ENCODE measurements around the gene ACVRL1. TPM values are rescaled to one million over a fixed set of nuclear protein-coding genes. Genes with fewer than 3 reads are reported as not detected.

Gene ACVRL1
- polyA plus RNA-seq, 4 donors: 0.89 to 44.2 (median 10.4) TPM

GRCh38 chr12:51960488-51960887, 53.2 kb downstream of the ACVRL1 start:
- no peak for FAIRE-seq
- H3K27ac ChIP-seq (ENCODE audit: low read depth in 1 of 3, low read length in 2 of 3): peak overlapping the region; percentile 24 to 78 (median 38)

GRCh38 chr12:51960890-51961289, 53.6 kb downstream of the ACVRL1 start:
- FAIRE-seq (no peak), DNase-seq (peak; percentile 30 to 52)
- H3K27ac ChIP-seq (ENCODE audit: low read depth in 1 of 3, low read length in 2 of 3): peak overlapping the region; percentile 24 to 78 (median 38)
- peaks cover 5 to 53% (median 13%) of the 10 kb centered on the region in 3 donors for H3K4me1 ChIP-seq (ENCODE audit: control insufficient read depth in 3 of 3, insufficient read depth in 2 of 3, low read depth in 1 of 3, low read length in 2 of 3)
- peaks cover 0 to 24% (median 0%) of the 10 kb centered on the region in 3 donors for H3K36me3 ChIP-seq (ENCODE audit: control insufficient read depth in 3 of 3, insufficient read depth in 2 of 3, low read depth in 1 of 3, low read length in 3 of 3)
- H3K4me3 ChIP-seq (ENCODE audit: low read depth in 1 of 3, low read length in 3 of 3): no peak overlapping the region
- 39 to 67% (median 45%) methylated on average over 6 of the region's 6 CpGs for WGBS, 3 donors
- H3K27me3 ChIP-seq (ENCODE audit: control insufficient read depth in 3 of 3, insufficient read depth in 3 of 3, low read length in 3 of 3): no peaks in the 10 kb centered on the region
- no peaks in the 10 kb centered on the region for H3K9me3 ChIP-seq (ENCODE audit: control insufficient read depth in 2 of 2, insufficient read depth in 1 of 2, low read depth in 1 of 2, low read length in 1 of 2)

More at GRCh38 chr12:51960488-51960887, 53.2 kb downstream of the ACVRL1 start:
- Histone ChIP-seq H3K36me3 (ENCODE audit: control insufficient read depth in 3 of 3, insufficient read depth in 2 of 3, low read depth in 1 of 3, low read length in 3 of 3) (peaks cover 0 to 24% (median 0%) of the 10 kb centered on the region in 3 donors), H3K27me3 (ENCODE audit: control insufficient read depth in 3 of 3, insufficient read depth in 3 of 3, low read length in 3 of 3) (no peaks in the 10 kb centered on the region), H3K4me1 (ENCODE audit: control insufficient read depth in 3 of 3, insufficient read depth in 2 of 3, low read depth in 1 of 3, low read length in 2 of 3) (peaks cover 9 to 57% (median 13%) of the 10 kb centered on the region in 3 donors), H3K4me3 (ENCODE audit: low read depth in 1 of 3, low read length in 3 of 3) (no peak overlapping the region), H3K9me3 (ENCODE audit: control insufficient read depth in 2 of 2, insufficient read depth in 1 of 2, low read depth in 1 of 2, low read length in 1 of 2) (no peaks in the 10 kb centered on the region)
- 15 to 62% (median 55%) methylated on average over 1 of the region's 1 CpG for WGBS, 3 donors
- DNase-seq: peak; percentile 34 to 48

- peak overlapping the region in 2 of 3 donors; percentile 38 to 78 for H3K27ac ChIP-seq (ENCODE audit: low read depth in 1 of 3, low read length in 2 of 3)
- 0 to 22% (median 11%) methylated on average over 1 of the region's 1 CpG for WGBS, 3 donors
- no peak overlapping the region for H3K4me3 ChIP-seq (ENCODE audit: low read depth in 1 of 3, low read length in 3 of 3)
- peaks cover 0 to 24% (median 0%) of the 10 kb centered on the region in 3 donors for H3K36me3 ChIP-seq (ENCODE audit: control insufficient read depth in 3 of 3, insufficient read depth in 2 of 3, low read depth in 1 of 3, low read length in 3 of 3)
- no peaks in the 10 kb centered on the region for H3K9me3 ChIP-seq (ENCODE audit: control insufficient read depth in 2 of 2, insufficient read depth in 1 of 2, low read depth in 1 of 2, low read length in 1 of 2)
- H3K4me1 ChIP-seq (ENCODE audit: control insufficient read depth in 3 of 3, insufficient read depth in 2 of 3, low read depth in 1 of 3, low read length in 2 of 3): peaks cover 3 to 51% (median 13%) of the 10 kb centered on the region in 3 donors
- FAIRE-seq (no peak), DNase-seq (peak; percentile 77 to 93)
- H3K27me3 ChIP-seq (ENCODE audit: control insufficient read depth in 3 of 3, insufficient read depth in 3 of 3, low read length in 3 of 3): no peaks in the 10 kb centered on the region
Measured at GRCh38 chr12:51961834-51962233, 54.5 kb downstream of the ACVRL1 start.

GRCh38 chr12:51962737-51963136, 55.4 kb downstream of the ACVRL1 start:
- WGBS, 3 donors: 23 to 49% (median 45%) methylated on average over 3 of the region's 3 CpGs
- no peaks in the 10 kb centered on the region for H3K27me3 ChIP-seq (ENCODE audit: control insufficient read depth in 3 of 3, insufficient read depth in 3 of 3, low read length in 3 of 3)
- no peaks in the 10 kb centered on the region for H3K9me3 ChIP-seq (ENCODE audit: control insufficient read depth in 2 of 2, insufficient read depth in 1 of 2, low read depth in 1 of 2, low read length in 1 of 2)
- peaks cover 0 to 17% (median 0%) of the 10 kb centered on the region in 3 donors for H3K36me3 ChIP-seq (ENCODE audit: control insufficient read depth in 3 of 3, insufficient read depth in 2 of 3, low read depth in 1 of 3, low read length in 3 of 3)
- H3K4me3 ChIP-seq (ENCODE audit: low read depth in 1 of 3, low read length in 3 of 3): no peak overlapping the region
- H3K4me1 ChIP-seq (ENCODE audit: control insufficient read depth in 3 of 3, insufficient read depth in 2 of 3, low read depth in 1 of 3, low read length in 2 of 3): peaks cover 6 to 54% (median 13%) of the 10 kb centered on the region in 3 donors
- FAIRE-seq (no peak), DNase-seq (peak in 1 of 2 donors; percentile 32)
- peak overlapping the region in 2 of 3 donors; percentile 73 to 78 for H3K27ac ChIP-seq (ENCODE audit: low read depth in 1 of 3, low read length in 2 of 3)

- H3K36me3 ChIP-seq (ENCODE audit: control insufficient read depth in 3 of 3, insufficient read depth in 2 of 3, low read depth in 1 of 3, low read length in 3 of 3): peaks cover 0 to 17% (median 0%) of the 10 kb centered on the region in 3 donors
- H3K27me3 ChIP-seq (ENCODE audit: control insufficient read depth in 3 of 3, insufficient read depth in 3 of 3, low read length in 3 of 3): no peaks in the 10 kb centered on the region
- FAIRE-seq (no peak), DNase-seq (no peak)
- H3K9me3 ChIP-seq (ENCODE audit: control insufficient read depth in 2 of 2, insufficient read depth in 1 of 2, low read depth in 1 of 2, low read length in 1 of 2): no peaks in the 10 kb centered on the region
- H3K4me1 ChIP-seq (ENCODE audit: control insufficient read depth in 3 of 3, insufficient read depth in 2 of 3, low read depth in 1 of 3, low read length in 2 of 3): peaks cover 6 to 52% (median 13%) of the 10 kb centered on the region in 3 donors
- H3K27ac ChIP-seq (ENCODE audit: low read depth in 1 of 3, low read length in 2 of 3): peak overlapping the region in 1 of 3 donors; percentile 78
- H3K4me3 ChIP-seq (ENCODE audit: low read depth in 1 of 3, low read length in 3 of 3): no peak overlapping the region
- 94 to 97% (median 95%) methylated on average over 4 of the region's 4 CpGs for WGBS, 3 donors
Measured at GRCh38 chr12:51963477-51963876, 56.2 kb downstream of the ACVRL1 start.

- H3K9me3 ChIP-seq (ENCODE audit: control insufficient read depth in 2 of 2, insufficient read depth in 1 of 2, low read depth in 1 of 2, low read length in 1 of 2): no peaks in the 10 kb centered on the region
- peaks cover 0 to 9% (median 0%) of the 10 kb centered on the region in 3 donors for H3K36me3 ChIP-seq (ENCODE audit: control insufficient read depth in 3 of 3, insufficient read depth in 2 of 3, low read depth in 1 of 3, low read length in 3 of 3)
- DNase-seq (no peak), FAIRE-seq (no peak)
- 54 to 77% (median 54%) methylated on average over 2 of the region's 2 CpGs for WGBS, 3 donors
- no peak overlapping the region for H3K4me3 ChIP-seq (ENCODE audit: low read depth in 1 of 3, low read length in 3 of 3)
- H3K27me3 ChIP-seq (ENCODE audit: control insufficient read depth in 3 of 3, insufficient read depth in 3 of 3, low read length in 3 of 3): no peaks in the 10 kb centered on the region
- peak overlapping the region in 1 of 3 donors; percentile 8 for H3K27ac ChIP-seq (ENCODE audit: low read depth in 1 of 3, low read length in 2 of 3)
- H3K4me1 ChIP-seq (ENCODE audit: control insufficient read depth in 3 of 3, insufficient read depth in 2 of 3, low read depth in 1 of 3, low read length in 2 of 3): peaks cover 16 to 63% (median 30%) of the 10 kb centered on the region in 3 donors
Measured at GRCh38 chr12:51969643-51970042, 62.3 kb downstream of the ACVRL1 start.

- H3K27me3 ChIP-seq (ENCODE audit: control insufficient read depth in 3 of 3, insufficient read depth in 3 of 3, low read length in 3 of 3): no peaks in the 10 kb centered on the region
- peak overlapping the region in 2 of 3 donors; percentile 6 to 28 for H3K27ac ChIP-seq (ENCODE audit: low read depth in 1 of 3, low read length in 2 of 3)
- no peak for FAIRE-seq
- peaks cover 0 to 20% (median 2%) of the 10 kb centered on the region in 3 donors for H3K36me3 ChIP-seq (ENCODE audit: control insufficient read depth in 3 of 3, insufficient read depth in 2 of 3, low read depth in 1 of 3, low read length in 3 of 3)
- DNase-seq: peak; percentile 52 to 59
- WGBS, 3 donors: 34 to 48% (median 40%) methylated on average over 13 of the region's 13 CpGs
- H3K9me3 ChIP-seq (ENCODE audit: control insufficient read depth in 2 of 2, insufficient read depth in 1 of 2, low read depth in 1 of 2, low read length in 1 of 2): no peaks in the 10 kb centered on the region
- H3K4me3 ChIP-seq (ENCODE audit: low read depth in 1 of 3, low read length in 3 of 3): no peak overlapping the region
- H3K4me1 ChIP-seq (ENCODE audit: control insufficient read depth in 3 of 3, insufficient read depth in 2 of 3, low read depth in 1 of 3, low read length in 2 of 3): peaks cover 16 to 77% (median 34%) of the 10 kb centered on the region in 3 donors
Measured at GRCh38 chr12:51970904-51971646, 63.8 kb downstream of the ACVRL1 start.

GRCh38 chr12:51971679-51972421, 64.5 kb downstream of the ACVRL1 start:
- H3K4me1 ChIP-seq (ENCODE audit: control insufficient read depth in 3 of 3, insufficient read depth in 2 of 3, low read depth in 1 of 3, low read length in 2 of 3): peaks cover 16 to 85% (median 35%) of the 10 kb centered on the region in 3 donors
- WGBS, 3 donors: 36 to 56% (median 39%) methylated on average over 4 of the region's 4 CpGs
- no peak for FAIRE-seq

More at GRCh38 chr12:51971679-51972421, 64.5 kb downstream of the ACVRL1 start:
- H3K9me3 ChIP-seq (ENCODE audit: control insufficient read depth in 2 of 2, insufficient read depth in 1 of 2, low read depth in 1 of 2, low read length in 1 of 2): no peaks in the 10 kb centered on the region
- H3K4me3 ChIP-seq (ENCODE audit: low read depth in 1 of 3, low read length in 3 of 3): no peak overlapping the region
- H3K36me3 ChIP-seq (ENCODE audit: control insufficient read depth in 3 of 3, insufficient read depth in 2 of 3, low read depth in 1 of 3, low read length in 3 of 3): peaks cover 3 to 21% (median 7%) of the 10 kb centered on the region in 3 donors
- no peaks in the 10 kb centered on the region for H3K27me3 ChIP-seq (ENCODE audit: control insufficient read depth in 3 of 3, insufficient read depth in 3 of 3, low read length in 3 of 3)
- peak overlapping the region in 2 of 3 donors; percentile 19 to 38 for H3K27ac ChIP-seq (ENCODE audit: low read depth in 1 of 3, low read length in 2 of 3)
- no peak for DNase-seq
